ENCODE data around the gene GHRL. TPM values are rescaled to one million over a fixed set of nuclear protein-coding genes. Genes with fewer than 3 reads are reported as not detected.

Gene GHRL
- total and polyA plus RNA-seq, 2 donors (not counting 3 experiments of a cell fraction or from before 2014, with no cell fraction given), result not detected

- Histone ChIP-seq H4K20me1 (replicated peaks; ENCODE audit: control insufficient read depth, extremely low read depth, insufficient read depth, low read length) (no peaks in the 10 kb centered on the region), H3K9me1 (replicated peaks; ENCODE audit: control insufficient read depth, extremely low read depth, insufficient read depth, low read length) (no peaks in the 10 kb centered on the region), H3K27me3 (ENCODE audit: control insufficient read depth in 2 of 2, insufficient read depth in 2 of 2, low read length in 2 of 2) (no peaks in the 10 kb centered on the region), H3K27ac (ENCODE audit: insufficient read depth, low read depth, low read length) (no peak overlapping the region), H3K9me3 (replicated peaks; ENCODE audit: control insufficient read depth, insufficient read depth, low read length) (no peaks in the 10 kb centered on the region), H3K36me3 (ENCODE audit: control insufficient read depth in 2 of 2, extremely low read depth in 1 of 2, insufficient read depth in 2 of 2, low read length in 2 of 2) (no peaks in the 10 kb centered on the region), H3K9ac (replicated peaks; ENCODE audit: extremely low read depth, insufficient read depth, low read length) (no peak overlapping the region), H3K4me2 (ENCODE audit: insufficient read depth, low read length) (no peak overlapping the region), H3K79me2 (ENCODE audit: control insufficient read depth, insufficient read depth, low read length) (no peaks in the 10 kb centered on the region), H3K4me1 (ENCODE audit: control insufficient read depth, extremely low read depth, insufficient read depth, low read length) (no peaks in the 10 kb centered on the region), H3K4me3 (replicated peaks in 1 of 3; ENCODE audit: insufficient read depth in 1 of 3, low read depth in 1 of 3, low read length in 3 of 3) (no peak overlapping the region), H2AFZ (ENCODE audit: low read depth, low read length) (no peak overlapping the region)
- ChIA-PET CTCF (no interaction called here), POLR2A (interaction anchor here (0.5 kb wide), 1 partner anchor 74 kb away, joined by 7 read pairs; no protein-coding TSS in a partner anchor)
- DNase-seq (ENCODE audit: low read depth, low spot score), result no peak
- no TSS peak for BruUV-seq (replicated peaks)
- FAIRE-seq, result no peak
- intact Hi-C loops (cut with micrococcal nuclease) (no loop called here), dilution Hi-C loops (cut with MboI; ENCODE audit: extremely low pct_ligation_motif_present, low sequenced_read_pairs) (no loop called here)
- TF ChIP-seq POLR2A (IDR thresholded peaks at IDR 0.05; ENCODE audit: low read depth, low read length) (no peak), GATA2 (IDR thresholded peaks at IDR 0.05; ENCODE audit: insufficient read depth, insufficient read length, low read depth, low read length) (no peak), MYC (IDR thresholded peaks at IDR 0.05; ENCODE audit: low read depth, low read length) (no peak), MAX (IDR thresholded peaks at IDR 0.05; ENCODE audit: insufficient read depth, insufficient read length) (no peak), POLR2AphosphoS5 (IDR thresholded peaks at IDR 0.05; ENCODE audit: insufficient read depth, low read depth, low read length) (no peak), EZH2 (IDR thresholded peaks at IDR 0.05; ENCODE audit: borderline replicate concordance, low read depth, low read length, severe bottlenecking) (no peak), CTCF (IDR thresholded peaks at IDR 0.05; ENCODE audit: extremely low read depth in 1 of 2, insufficient read depth in 1 of 2, low read depth in 1 of 2, low read length in 2 of 2) (no peak), JUN (IDR thresholded peaks at IDR 0.05; ENCODE audit: borderline replicate concordance, insufficient read depth, insufficient read length, low read depth) (no peak), FOS (IDR thresholded peaks at IDR 0.05; ENCODE audit: borderline replicate concordance, insufficient read depth, low read length) (no peak)
Observed at GRCh38 chr3:10287936-10288574, 4.7 kb downstream of the GHRL start.

Measured in endothelial cell of umbilical vein (primary cell).